ENCODE data around the gene CAMK1G.

The CAMK1G gene

GRCh38 chr1:209589863-209590262 is 6.3 kb downstream of the CAMK1G start:
- Histone ChIP-seq H3K36me3 (ENCODE audit: insufficient read depth, low read depth, low read length) (no peaks in the 10 kb centered on the region), H3K9me3 (ENCODE audit: insufficient read depth, low read depth, low read length) (no peaks in the 10 kb centered on the region; the same call in 1 of the 2 replicates), H3K4me1 (ENCODE audit: insufficient read depth, low read length) (peaks cover 14% of the 10 kb centered on the region), H3K27ac (ENCODE audit: low read length) (no peak overlapping the region), H3K9ac (ENCODE audit: low read depth, low read length) (no peak overlapping the region), H3K4me3 (ENCODE audit: low read length) (no peak overlapping the region), H3K27me3 (ENCODE audit: insufficient read depth, low read length) (peaks cover 22% of the 10 kb centered on the region)

GRCh38 chr1:209590405-209590804 is 6.9 kb downstream of the CAMK1G start:
- H3K36me3 ChIP-seq (ENCODE audit: insufficient read depth, low read depth, low read length), result no peaks in the 10 kb centered on the region
- no peaks in the 10 kb centered on the region; the same call in 1 of the 2 replicates for H3K9me3 ChIP-seq (ENCODE audit: insufficient read depth, low read depth, low read length)
- no peak overlapping the region for H3K9ac ChIP-seq (ENCODE audit: low read depth, low read length)
- peaks cover 17% of the 10 kb centered on the region for H3K27me3 ChIP-seq (ENCODE audit: insufficient read depth, low read length)
- H3K27ac ChIP-seq (ENCODE audit: low read length), result no peak overlapping the region
- peaks cover 14% of the 10 kb centered on the region for H3K4me1 ChIP-seq (ENCODE audit: insufficient read depth, low read length)
- H3K4me3 ChIP-seq (ENCODE audit: low read length), result no peak overlapping the region

- H3K4me1 ChIP-seq (ENCODE audit: insufficient read depth, low read length), result no peaks in the 10 kb centered on the region
- no peak overlapping the region for H3K27ac ChIP-seq (ENCODE audit: low read length)
- H3K9me3 ChIP-seq (ENCODE audit: insufficient read depth, low read depth, low read length), result no peaks in the 10 kb centered on the region
- H3K27me3 ChIP-seq (ENCODE audit: insufficient read depth, low read length), result no peaks in the 10 kb centered on the region
- H3K4me3 ChIP-seq (ENCODE audit: low read length), result no peak overlapping the region
- H3K9ac ChIP-seq (ENCODE audit: low read depth, low read length), result no peak overlapping the region
- H3K36me3 ChIP-seq (ENCODE audit: insufficient read depth, low read depth, low read length), result no peaks in the 10 kb centered on the region
Measured at GRCh38 chr1:209593747-209594146, 10.2 kb downstream of the CAMK1G start.

GRCh38 chr1:209594440-209594839 is 10.9 kb downstream of the CAMK1G start:
- no peaks in the 10 kb centered on the region for H3K9me3 ChIP-seq (ENCODE audit: insufficient read depth, low read depth, low read length)
- H3K36me3 ChIP-seq (ENCODE audit: insufficient read depth, low read depth, low read length), result no peaks in the 10 kb centered on the region
- H3K4me3 ChIP-seq (ENCODE audit: low read length), result no peak overlapping the region
- H3K9ac ChIP-seq (ENCODE audit: low read depth, low read length), result no peak overlapping the region
- H3K27ac ChIP-seq (ENCODE audit: low read length), result no peak overlapping the region
- H3K27me3 ChIP-seq (ENCODE audit: insufficient read depth, low read length), result no peaks in the 10 kb centered on the region
- no peaks in the 10 kb centered on the region for H3K4me1 ChIP-seq (ENCODE audit: insufficient read depth, low read length)

- Histone ChIP-seq H3K4me3 (ENCODE audit: low read length) (no peak overlapping the region), H3K27me3 (ENCODE audit: insufficient read depth, low read length) (no peaks in the 10 kb centered on the region), H3K4me1 (ENCODE audit: insufficient read depth, low read length) (no peaks in the 10 kb centered on the region), H3K9ac (ENCODE audit: low read depth, low read length) (no peak overlapping the region), H3K27ac (ENCODE audit: low read length) (no peak overlapping the region), H3K9me3 (ENCODE audit: insufficient read depth, low read depth, low read length) (no peaks in the 10 kb centered on the region), H3K36me3 (ENCODE audit: insufficient read depth, low read depth, low read length) (no peaks in the 10 kb centered on the region)
Measured at GRCh38 chr1:209595028-209595427, 11.5 kb downstream of the CAMK1G start.

GRCh38 chr1:209595599-209596285 is 12.2 kb downstream of the CAMK1G start:
- H3K9ac ChIP-seq (ENCODE audit: low read depth, low read length), result no peak overlapping the region
- H3K36me3 ChIP-seq (ENCODE audit: insufficient read depth, low read depth, low read length), result no peaks in the 10 kb centered on the region
- H3K4me3 ChIP-seq (ENCODE audit: low read length), result no peak overlapping the region
- H3K9me3 ChIP-seq (ENCODE audit: insufficient read depth, low read depth, low read length), result no peaks in the 10 kb centered on the region
- no peaks in the 10 kb centered on the region for H3K4me1 ChIP-seq (ENCODE audit: insufficient read depth, low read length)
- H3K27ac ChIP-seq (ENCODE audit: low read length), result no peak overlapping the region
- no peaks in the 10 kb centered on the region; the same call in 1 of the 2 replicates for H3K27me3 ChIP-seq (ENCODE audit: insufficient read depth, low read length)

- H3K4me1 ChIP-seq (ENCODE audit: insufficient read depth, low read length), result no peaks in the 10 kb centered on the region
- no peaks in the 10 kb centered on the region for H3K36me3 ChIP-seq (ENCODE audit: insufficient read depth, low read depth, low read length)
- H3K27me3 ChIP-seq (ENCODE audit: insufficient read depth, low read length), result no peaks in the 10 kb centered on the region; the same call in 1 of the 2 replicates
- H3K9ac ChIP-seq (ENCODE audit: low read depth, low read length), result no peak overlapping the region
- H3K4me3 ChIP-seq (ENCODE audit: low read length), result no peak overlapping the region
- H3K27ac ChIP-seq (ENCODE audit: low read length), result no peak overlapping the region
- H3K9me3 ChIP-seq (ENCODE audit: insufficient read depth, low read depth, low read length), result no peaks in the 10 kb centered on the region
Measured at GRCh38 chr1:209597499-209597898, 14.0 kb downstream of the CAMK1G start.

GRCh38 chr1:209598227-209598626 is 14.7 kb downstream of the CAMK1G start:
- Histone ChIP-seq H3K27ac (ENCODE audit: low read length) (no peak overlapping the region), H3K9me3 (ENCODE audit: insufficient read depth, low read depth, low read length) (no peaks in the 10 kb centered on the region), H3K4me3 (ENCODE audit: low read length) (no peak overlapping the region), H3K27me3 (ENCODE audit: insufficient read depth, low read length) (no peaks in the 10 kb centered on the region; the same call in 1 of the 2 replicates), H3K36me3 (ENCODE audit: insufficient read depth, low read depth, low read length) (no peaks in the 10 kb centered on the region), H3K4me1 (ENCODE audit: insufficient read depth, low read length) (no peaks in the 10 kb centered on the region), H3K9ac (ENCODE audit: low read depth, low read length) (no peak overlapping the region)

GRCh38 chr1:209600541-209600940 is 17.0 kb downstream of the CAMK1G start:
- H3K27me3 ChIP-seq (ENCODE audit: insufficient read depth, low read length), result no peaks in the 10 kb centered on the region; the same call in 1 of the 2 replicates

GRCh38 chr1:209601809-209602657 is 18.5 kb downstream of the CAMK1G start:
- Histone ChIP-seq H3K27ac (ENCODE audit: low read length) (no peak overlapping the region), H3K4me1 (ENCODE audit: insufficient read depth, low read length) (no peaks in the 10 kb centered on the region), H3K36me3 (ENCODE audit: insufficient read depth, low read depth, low read length) (no peaks in the 10 kb centered on the region), H3K9ac (ENCODE audit: low read depth, low read length) (no peak overlapping the region), H3K4me3 (ENCODE audit: low read length) (no peak overlapping the region), H3K9me3 (ENCODE audit: insufficient read depth, low read depth, low read length) (no peaks in the 10 kb centered on the region), H3K27me3 (ENCODE audit: insufficient read depth, low read length) (no peaks in the 10 kb centered on the region; the same call in 1 of the 2 replicates)

More at GRCh38 chr1:209600541-209600940, 17.0 kb downstream of the CAMK1G start:
- no peak overlapping the region for H3K9ac ChIP-seq (ENCODE audit: low read depth, low read length)
- H3K36me3 ChIP-seq (ENCODE audit: insufficient read depth, low read depth, low read length), result no peaks in the 10 kb centered on the region
- no peak overlapping the region for H3K27ac ChIP-seq (ENCODE audit: low read length)
- H3K4me3 ChIP-seq (ENCODE audit: low read length), result no peak overlapping the region
- no peaks in the 10 kb centered on the region for H3K4me1 ChIP-seq (ENCODE audit: insufficient read depth, low read length)
- H3K9me3 ChIP-seq (ENCODE audit: insufficient read depth, low read depth, low read length), result no peaks in the 10 kb centered on the region

GRCh38 chr1:209603877-209604276 is 20.4 kb downstream of the CAMK1G start:
- no peak overlapping the region for H3K4me3 ChIP-seq (ENCODE audit: low read length)
- H3K27ac ChIP-seq (ENCODE audit: low read length), result no peak overlapping the region
- no peaks in the 10 kb centered on the region for H3K36me3 ChIP-seq (ENCODE audit: insufficient read depth, low read depth, low read length)
- no peaks in the 10 kb centered on the region for H3K9me3 ChIP-seq (ENCODE audit: insufficient read depth, low read depth, low read length)
- H3K4me1 ChIP-seq (ENCODE audit: insufficient read depth, low read length), result no peaks in the 10 kb centered on the region
- H3K9ac ChIP-seq (ENCODE audit: low read depth, low read length), result no peak overlapping the region
- no peaks in the 10 kb centered on the region; the same call in 1 of the 2 replicates for H3K27me3 ChIP-seq (ENCODE audit: insufficient read depth, low read length)
